ENCODE measurements around the gene CYP39A1. TPM values are rescaled to one million over a fixed set of nuclear protein-coding genes. Genes with fewer than 3 reads are reported as not detected.
"Not testable (repeated sequence)": the region's sequence is repeated elsewhere in the genome, so short reads cannot be mapped to it uniquely, and the experiment has no call there.

CYP39A1 gene
- total RNA-seq, 1 donor from 2014 or later = 18.5 TPM

- no peak for DNase-seq (ENCODE audit: low spot score)
These were observed 3.6 kb downstream of the CYP39A1 start for GRCh38 chr6:46648869-46649492.

GRCh38 chr6:46648108-46648507, 4.5 kb downstream of the CYP39A1 start:
- DNase-seq (ENCODE audit: low spot score) = not testable (repeated sequence)

- DNase-seq (ENCODE audit: low spot score) = no peak
These were observed 7.4 kb downstream of the CYP39A1 start for GRCh38 chr6:46645265-46645664.

DNA sequence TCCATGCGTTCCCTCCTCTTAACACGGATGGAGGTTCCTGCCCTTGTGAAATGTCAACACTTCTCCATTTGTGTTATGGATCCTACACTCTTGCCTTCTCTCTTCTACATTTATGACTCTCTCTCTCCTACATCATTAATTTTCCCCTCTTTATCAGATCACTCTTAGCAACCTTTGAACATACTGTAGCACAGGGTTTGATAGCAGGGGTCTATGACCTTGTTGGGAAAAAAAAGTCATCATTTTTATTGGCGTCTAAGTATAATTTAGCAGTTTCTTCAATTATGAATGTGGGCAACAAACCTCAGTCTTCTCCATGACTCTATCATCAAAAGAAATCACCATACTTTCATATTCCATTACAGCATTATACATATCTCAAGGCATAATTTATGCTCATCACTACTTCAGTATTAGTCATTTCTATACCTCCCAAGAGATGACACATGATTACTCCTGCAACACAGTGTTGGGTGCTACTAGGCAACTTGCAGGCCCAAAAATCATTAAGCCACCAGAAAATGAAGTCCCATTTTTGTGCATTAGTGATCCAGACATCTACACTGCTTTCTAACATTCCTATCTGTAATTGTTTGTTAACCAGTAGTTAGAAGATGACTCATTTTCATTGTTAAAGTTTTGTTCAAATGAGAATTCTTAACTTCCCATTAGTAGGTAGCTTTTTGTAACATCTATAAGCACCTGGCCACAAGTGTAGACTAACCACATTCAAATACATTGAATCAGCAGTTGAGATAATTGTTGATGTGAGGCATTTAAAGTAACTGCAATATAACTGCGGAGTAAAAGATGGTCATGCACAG, 9.5 kb downstream of the CYP39A1 start:
- no peak for DNase-seq (ENCODE audit: low spot score)

- no peak for DNase-seq (ENCODE audit: low spot score)
These were observed 14.0 kb downstream of the CYP39A1 start for GRCh38 chr6:46638650-46639049.

DNA sequence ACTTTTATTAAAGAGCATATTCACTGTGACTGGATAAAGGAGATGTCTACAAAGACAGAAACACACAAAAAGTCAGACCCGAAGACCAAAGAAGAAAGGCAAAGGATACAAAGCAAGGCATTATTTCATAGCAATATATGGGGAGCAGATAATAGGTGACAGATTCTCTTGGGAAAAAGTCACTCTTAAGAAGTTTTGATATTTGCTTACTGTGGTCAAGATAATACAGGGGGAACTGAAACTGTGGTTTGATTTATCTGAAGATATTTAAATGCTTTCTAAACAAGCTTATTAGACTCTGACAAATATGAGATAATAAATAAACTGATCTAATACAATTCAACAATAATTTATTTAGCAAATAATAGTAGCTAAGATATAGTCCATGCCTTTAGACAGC, 14.7 kb downstream of the CYP39A1 start:
- DNase-seq (ENCODE audit: low spot score) = no peak

- no peak for DNase-seq (ENCODE audit: low spot score)
These were observed 15.5 kb downstream of the CYP39A1 start for GRCh38 chr6:46637145-46637544.

GRCh38 chr6:46635462-46635861, 17.2 kb downstream of the CYP39A1 start:
- no peak for DNase-seq (ENCODE audit: low spot score)

GRCh38 chr6:46632053-46632452, 20.6 kb downstream of the CYP39A1 start:
- DNase-seq (ENCODE audit: low spot score) = no peak

GRCh38 chr6:46629691-46630090, 22.9 kb downstream of the CYP39A1 start:
- DNase-seq (ENCODE audit: low spot score) = no peak

GRCh38 chr6:46628976-46629375, 23.6 kb downstream of the CYP39A1 start:
- no peak for DNase-seq (ENCODE audit: low spot score)

DNA sequence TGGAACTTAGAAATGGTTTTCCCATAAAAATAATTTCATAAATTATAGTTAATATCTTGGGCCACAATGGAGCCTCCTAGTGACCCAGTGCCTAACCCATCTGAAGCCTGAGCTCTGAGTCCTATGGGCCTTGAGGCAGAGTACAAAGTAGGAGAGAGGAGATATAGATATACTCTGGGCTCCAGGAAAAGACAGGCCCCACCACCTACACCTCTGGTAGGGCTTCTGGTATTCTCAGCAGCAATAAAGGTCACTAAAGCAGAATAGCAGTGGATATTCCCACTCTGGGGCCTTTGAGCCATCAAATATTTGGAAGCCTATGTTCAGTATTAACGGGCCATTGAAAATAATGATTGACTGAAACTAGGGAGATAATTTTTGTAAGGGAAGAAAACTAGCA, 24.1 kb downstream of the CYP39A1 start:
- DNase-seq (ENCODE audit: low spot score) = no peak

- no peak for DNase-seq (ENCODE audit: low spot score)
These were observed 25.6 kb downstream of the CYP39A1 start for GRCh38 chr6:46626976-46627375.

- DNase-seq (ENCODE audit: low spot score) = no peak
These were observed 26.2 kb downstream of the CYP39A1 start for GRCh38 chr6:46626228-46626909.

- DNase-seq (ENCODE audit: low spot score) = no peak
These were observed 33.9 kb downstream of the CYP39A1 start for GRCh38 chr6:46618726-46619125.

DNA sequence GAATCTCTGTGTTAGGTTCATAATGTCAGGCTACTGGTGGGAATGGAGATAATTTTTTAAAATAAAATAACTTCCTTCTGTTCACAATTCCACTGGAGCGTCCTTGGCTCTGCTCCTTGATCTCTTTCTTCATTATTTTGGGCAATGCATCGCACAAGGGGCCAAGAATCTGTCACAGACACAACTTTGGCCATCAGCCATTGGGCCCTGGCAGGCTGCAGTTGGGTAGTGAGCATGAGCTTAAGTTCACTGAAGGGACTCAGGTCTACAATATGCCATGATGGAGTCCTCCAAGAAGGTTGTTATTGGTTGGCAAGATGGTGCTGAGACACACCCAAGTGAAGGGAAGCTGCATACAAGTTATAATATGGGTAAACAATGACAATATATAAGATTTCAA, 40.0 kb downstream of the CYP39A1 start:
- no peak for DNase-seq (ENCODE audit: low spot score)

- no peak for DNase-seq (ENCODE audit: low spot score)
These were observed 41.6 kb downstream of the CYP39A1 start for GRCh38 chr6:46610862-46611553.

DNA sequence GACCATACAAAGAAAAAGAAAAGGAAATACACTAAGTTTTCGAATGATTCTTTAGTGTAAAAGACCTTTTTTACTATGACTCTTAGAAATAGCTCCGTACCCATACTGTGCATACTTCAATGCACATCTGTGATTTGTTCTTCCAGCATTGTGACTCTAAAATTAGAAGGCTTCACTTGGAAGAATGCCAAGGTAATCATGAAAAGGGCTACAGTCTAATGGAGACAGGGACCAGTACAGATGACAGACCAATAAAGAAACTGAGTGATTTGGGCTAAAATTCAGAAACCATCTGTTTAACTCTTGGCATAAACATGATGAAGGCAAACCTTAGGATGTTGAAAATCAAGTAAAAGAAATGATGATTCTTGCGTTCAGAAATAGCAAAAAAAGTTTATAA, 46.3 kb downstream of the CYP39A1 start:
- no peak for DNase-seq (ENCODE audit: low spot score)

- DNase-seq (ENCODE audit: low spot score) = no peak
These were observed 47.4 kb downstream of the CYP39A1 start for GRCh38 chr6:46605091-46605797.

DNA sequence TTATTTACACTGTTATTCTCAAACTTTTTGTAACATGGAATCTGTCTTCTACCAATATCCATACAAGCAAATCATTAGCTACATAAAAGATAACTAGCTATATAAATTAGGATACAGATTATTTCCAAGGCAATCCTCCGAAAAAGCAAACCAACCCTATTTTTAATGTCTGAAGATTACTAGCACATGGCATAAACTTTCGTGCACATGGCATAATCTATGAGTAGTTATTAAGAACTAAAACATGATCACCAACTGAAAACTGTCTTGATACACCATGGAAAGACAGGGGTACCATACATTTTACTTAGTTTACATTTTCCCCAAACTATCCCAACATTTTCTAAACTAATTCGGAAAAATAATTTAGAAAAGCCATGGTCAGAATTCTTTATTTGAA, 54.4 kb downstream of the CYP39A1 start:
- DNase-seq (ENCODE audit: low spot score) = no peak

- DNase-seq (ENCODE audit: low spot score) = no peak
These were observed 59.9 kb downstream of the CYP39A1 start for GRCh38 chr6:46592740-46593139.

GRCh38 chr6:46592046-46592445, 60.6 kb downstream of the CYP39A1 start:
- no peak for DNase-seq (ENCODE audit: low spot score)

Measured in mucosa of gallbladder (tissue), 1 donor.